Cardiac ventricle fibroblast (primary cell): Measurements from ENCODE around the gene JAML. TPM values are rescaled to one million over a fixed set of nuclear protein-coding genes. Genes with fewer than 3 reads are reported as not detected.

Experiments
- total RNA-seq: library from RNA; depleted of rRNA; stranded (reverse); fragments of >200 nt; gene quantifications from 2 replicates; pipeline ENCODE4 v1.2.3, GENCODE V29; 2015

Gene JAML, protein sequence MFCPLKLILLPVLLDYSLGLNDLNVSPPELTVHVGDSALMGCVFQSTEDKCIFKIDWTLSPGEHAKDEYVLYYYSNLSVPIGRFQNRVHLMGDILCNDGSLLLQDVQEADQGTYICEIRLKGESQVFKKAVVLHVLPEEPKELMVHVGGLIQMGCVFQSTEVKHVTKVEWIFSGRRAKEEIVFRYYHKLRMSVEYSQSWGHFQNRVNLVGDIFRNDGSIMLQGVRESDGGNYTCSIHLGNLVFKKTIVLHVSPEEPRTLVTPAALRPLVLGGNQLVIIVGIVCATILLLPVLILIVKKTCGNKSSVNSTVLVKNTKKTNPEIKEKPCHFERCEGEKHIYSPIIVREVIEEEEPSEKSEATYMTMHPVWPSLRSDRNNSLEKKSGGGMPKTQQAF
- not detected in 2 replicates for total RNA-seq

GRCh38 chr11:118224511-118225188, at the start of gene JAML:
JAML (minus strand) TSS chr11:118225011; CDS start chr11:118214866, 10,145 bp downstream.

GRCh38 chr11:118263695-118264568, 39.1 kb upstream of the JAML start, which contains the start of gene MPZL2:
MPZL2 (minus strand) TSS chr11:118264297; CDS start chr11:118264153, 144 bp downstream.

GRCh38 chr11:118251858-118252652, 27.2 kb upstream of the JAML start, which contains the start of gene MPZL3:
MPZL3 (minus strand) TSS chr11:118252365; CDS start chr11:118252294, 71 bp downstream.

DNA sequence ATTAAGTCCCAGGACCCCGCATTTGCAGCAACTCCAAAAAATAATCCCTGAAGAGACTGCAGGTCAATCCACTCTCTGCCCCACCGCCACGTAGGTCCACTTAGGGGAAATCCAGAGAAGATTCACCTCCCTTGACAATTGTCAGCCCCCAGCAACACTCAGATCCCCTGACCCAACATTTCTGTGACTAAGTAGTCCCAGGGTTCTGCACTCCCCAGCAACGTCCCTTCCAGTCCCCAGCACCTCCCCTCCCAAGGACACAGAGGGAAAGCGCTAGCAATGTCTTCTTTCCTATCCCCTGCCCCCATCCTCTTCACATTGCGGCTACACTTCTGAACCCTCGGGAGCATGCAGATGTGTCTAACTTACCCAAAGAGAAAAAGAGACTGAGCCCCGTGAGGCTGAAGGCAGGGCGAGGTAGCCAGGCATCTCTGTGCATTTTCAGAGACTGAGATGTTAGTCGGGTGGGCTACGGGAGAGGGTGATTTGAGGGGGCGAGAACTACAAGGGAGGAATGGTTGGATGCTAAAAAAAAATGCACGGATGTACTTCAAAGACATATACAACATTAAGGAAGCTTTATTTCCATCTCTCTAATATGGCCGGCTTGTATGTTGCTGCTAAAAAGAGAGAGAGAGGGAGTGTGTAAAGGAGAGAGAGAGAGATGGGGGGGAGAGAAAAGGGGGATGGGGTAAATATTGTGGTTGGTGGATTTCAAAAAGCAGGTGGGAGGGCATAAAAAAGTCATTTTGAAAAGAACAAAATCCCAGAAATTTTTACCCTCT, 48.6 kb downstream of the JAML start, which contains the start of gene SCN2B:
Gene SCN2B (minus strand): TSS at position 647 of the 785 bp plus-strand sequence. CDS start 208 bp downstream, at position 439.

DNA sequence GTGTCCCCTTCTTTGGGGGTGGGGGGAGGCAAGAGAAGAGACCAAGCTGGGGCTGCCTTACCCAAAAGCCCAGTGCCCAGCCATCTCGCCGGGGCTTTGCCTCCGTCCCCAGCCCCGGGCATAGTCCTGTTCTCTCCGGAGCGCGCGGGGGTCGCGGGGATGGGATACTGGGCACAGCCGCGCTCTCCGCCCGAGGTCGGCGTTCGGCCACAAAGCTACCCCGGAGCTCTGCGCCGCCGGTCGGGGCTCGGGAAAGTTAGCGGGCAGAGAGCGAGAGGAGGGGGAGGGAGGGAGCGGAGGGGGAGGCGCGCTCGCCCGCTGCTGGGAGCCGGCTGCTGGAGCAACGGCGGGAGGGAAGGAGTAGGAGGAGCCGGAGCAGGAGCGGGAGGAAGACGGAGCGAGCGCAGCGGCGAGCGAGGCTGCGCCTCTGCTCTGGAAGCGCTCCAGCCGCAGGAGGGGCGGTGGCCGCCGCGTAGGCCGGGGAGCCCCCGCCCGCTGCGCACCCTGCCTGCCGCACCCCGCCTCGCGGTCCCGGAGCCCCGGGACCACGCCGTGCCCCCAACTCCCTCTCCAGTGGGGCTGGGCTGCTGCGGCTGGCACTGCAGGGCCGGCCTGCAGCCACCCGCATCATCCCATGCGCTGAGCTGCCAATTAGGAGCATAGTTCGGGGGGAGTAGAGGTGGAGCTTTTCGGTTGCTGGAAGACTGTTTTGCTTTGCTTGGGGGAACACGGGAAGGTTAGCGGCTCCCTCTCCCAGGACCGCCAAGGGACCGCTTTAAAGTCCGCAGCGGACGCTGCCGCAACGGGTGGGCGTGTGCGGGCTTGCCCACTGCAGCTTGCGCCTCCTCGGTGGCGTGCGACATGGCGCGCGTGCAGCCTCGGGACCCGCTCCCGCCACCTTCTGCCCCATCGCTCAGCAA, 72.0 kb downstream of the JAML start, which contains the start of gene SCN4B:
Gene SCN4B (minus strand): TSS at position 272 of the 920 bp plus-strand sequence. CDS start 150 bp downstream, at position 122.

Other genes starting within 250 kb of the JAML start
- not detected in 2 replicates for gene IL10RA, start 238.6 kb downstream of the JAML start, total RNA-seq
- not detected in 2 replicates for gene TMPRSS4, start 147.9 kb downstream of the JAML start, total RNA-seq
- gene SMIM35, start 138.0 kb downstream of the JAML start, total RNA-seq = not detected in 2 replicates
- gene SCN4B, start 72.2 kb downstream of the JAML start, total RNA-seq = 0.19 and 0.44 TPM in 2 replicates
- gene SCN2B, start 48.4 kb downstream of the JAML start, total RNA-seq = not detected in 2 replicates
- gene MPZL3, start 27.4 kb upstream of the JAML start, total RNA-seq = 0.05 and 0.06 TPM in 2 replicates
- gene MPZL2, start 39.3 kb upstream of the JAML start, total RNA-seq = 0.44 and 0.68 TPM in 2 replicates
- gene CD3E, start 79.7 kb upstream of the JAML start, total RNA-seq = not detected in 2 replicates
- gene CD3D, start 117.7 kb upstream of the JAML start, total RNA-seq = not detected in 2 replicates
- not detected in 2 replicates for gene CD3G, start 119.3 kb upstream of the JAML start, total RNA-seq
- gene UBE4A, start 134.6 kb upstream of the JAML start, total RNA-seq = 30.8 and 32.3 TPM in 2 replicates
- gene ATP5MG, start 176.6 kb upstream of the JAML start, total RNA-seq = 27.5 and 29.8 TPM in 2 replicates
- gene KMT2A, start 211.5 kb upstream of the JAML start, total RNA-seq = 28.0 and 33.8 TPM in 2 replicates